Non-pigmented ciliary epithelial cell (primary cell): ENCODE measurements around the gene AP5S1.
"Not testable (repeated sequence)": the region's sequence is repeated elsewhere in the genome, so short reads cannot be mapped to it uniquely, and the experiment has no call there.

Experiments
- DNase-seq: peaks from one replicate; pipeline ENCODE4 v3.0.0-alpha.2; 2010; ENCODE audit warnings: low read depth

Gene AP5S1

DNA sequence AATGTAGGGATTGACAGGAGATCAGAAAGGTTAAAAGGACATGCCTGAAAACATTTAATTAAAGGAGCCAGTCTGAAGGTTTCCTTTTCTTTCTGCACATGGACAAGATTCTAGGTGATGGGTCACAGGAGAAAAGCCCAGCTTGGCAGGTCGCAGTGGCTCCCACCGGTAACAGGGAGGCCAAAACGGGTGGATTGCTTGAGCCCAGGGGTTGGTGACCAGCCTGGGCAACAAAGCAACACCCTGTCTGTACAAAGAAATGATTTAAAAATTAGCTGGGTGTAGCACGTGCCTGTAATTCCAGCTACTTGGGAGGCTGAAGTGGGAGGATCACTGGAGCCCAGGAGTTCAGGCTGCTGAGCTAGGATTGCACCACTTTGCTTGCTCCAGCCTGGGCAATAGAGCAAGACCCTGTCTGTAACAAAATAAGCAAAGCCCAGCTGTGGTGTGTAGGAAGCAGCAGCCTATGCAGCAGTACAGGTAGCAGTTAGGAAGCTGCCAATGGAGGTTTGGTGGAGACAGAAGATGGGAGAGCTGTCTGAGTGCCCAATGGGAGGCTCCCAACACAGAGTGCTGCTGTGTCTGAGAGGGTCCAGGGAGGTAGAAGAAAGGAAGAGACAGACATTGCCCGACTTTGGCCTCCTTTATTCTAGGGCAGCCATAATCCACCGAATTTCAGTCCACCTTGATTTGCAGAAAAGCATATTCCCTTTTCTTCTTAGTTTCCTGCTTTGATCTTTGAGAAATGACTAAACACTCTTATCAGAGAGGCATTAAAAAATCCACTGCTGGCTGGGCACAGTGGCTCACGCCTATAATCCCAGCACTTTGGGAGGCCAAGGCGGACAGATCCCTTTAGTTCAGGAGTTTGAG lies 7.1 kb upstream of the AP5S1 start:
- no peak for DNase-seq

DNA sequence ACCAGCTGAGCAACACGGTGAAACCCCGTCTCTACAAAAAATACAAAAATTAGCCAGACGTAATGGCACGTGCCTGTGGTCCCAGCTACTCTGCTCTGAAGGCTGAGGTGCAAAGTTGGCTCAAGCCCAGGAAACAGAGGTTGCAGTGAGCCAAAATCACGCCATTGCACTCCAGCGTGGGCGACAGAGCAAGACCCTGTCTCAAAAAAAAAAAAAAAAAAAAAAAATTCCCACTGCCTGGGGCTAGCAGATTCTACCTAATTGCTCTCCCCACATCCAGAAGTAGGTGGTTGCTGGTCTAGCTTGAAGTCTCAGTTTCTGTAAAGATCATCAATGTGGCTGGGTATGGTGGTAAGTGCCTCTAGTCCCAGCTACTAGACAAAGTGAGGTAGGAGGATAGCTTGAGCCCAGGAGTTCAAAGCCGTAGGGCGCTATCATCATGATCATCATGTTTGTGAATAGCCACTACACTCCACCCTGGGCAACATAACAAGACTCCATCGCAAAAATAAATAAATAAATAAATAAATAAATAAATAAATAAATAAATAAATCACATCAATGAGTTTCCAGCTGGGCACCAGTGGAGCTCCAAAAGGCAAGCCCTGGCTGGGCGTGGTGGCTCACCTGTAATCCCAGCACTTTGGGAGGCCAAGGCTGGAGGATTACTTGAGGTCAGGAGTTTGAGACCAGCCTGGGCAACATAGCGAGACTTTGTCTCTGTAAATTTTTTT lies 6.3 kb upstream of the AP5S1 start:
- DNase-seq = no peak

DNA sequence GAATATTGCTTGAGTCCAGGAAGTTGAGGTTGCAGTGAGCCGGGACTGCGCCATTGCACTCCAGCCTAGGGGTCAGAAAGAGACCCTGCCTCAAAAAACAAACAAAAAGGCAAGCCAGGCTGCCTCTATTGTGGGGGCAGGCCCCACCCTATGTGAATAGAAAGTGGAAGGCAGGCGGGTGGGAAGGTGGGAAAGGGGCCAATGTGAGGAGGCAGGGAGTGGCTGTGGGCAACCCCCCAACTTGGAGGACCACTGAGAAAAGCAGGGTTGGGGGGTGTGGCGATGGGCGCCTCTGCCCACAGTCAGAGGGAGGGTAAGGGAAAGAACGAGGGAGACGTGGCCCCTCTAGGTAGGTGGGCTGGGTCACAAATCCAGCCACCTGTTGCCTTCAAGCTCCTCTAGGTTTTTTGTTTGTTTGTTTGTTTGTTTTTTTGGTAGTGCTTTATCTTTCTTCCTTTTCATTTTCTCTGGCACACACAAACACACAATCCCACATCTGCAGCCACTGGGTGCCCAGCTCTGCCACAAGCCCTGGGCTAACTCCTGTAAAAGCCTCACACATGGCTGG lies 5.3 kb upstream of the AP5S1 start:
- no peak for DNase-seq

DNA sequence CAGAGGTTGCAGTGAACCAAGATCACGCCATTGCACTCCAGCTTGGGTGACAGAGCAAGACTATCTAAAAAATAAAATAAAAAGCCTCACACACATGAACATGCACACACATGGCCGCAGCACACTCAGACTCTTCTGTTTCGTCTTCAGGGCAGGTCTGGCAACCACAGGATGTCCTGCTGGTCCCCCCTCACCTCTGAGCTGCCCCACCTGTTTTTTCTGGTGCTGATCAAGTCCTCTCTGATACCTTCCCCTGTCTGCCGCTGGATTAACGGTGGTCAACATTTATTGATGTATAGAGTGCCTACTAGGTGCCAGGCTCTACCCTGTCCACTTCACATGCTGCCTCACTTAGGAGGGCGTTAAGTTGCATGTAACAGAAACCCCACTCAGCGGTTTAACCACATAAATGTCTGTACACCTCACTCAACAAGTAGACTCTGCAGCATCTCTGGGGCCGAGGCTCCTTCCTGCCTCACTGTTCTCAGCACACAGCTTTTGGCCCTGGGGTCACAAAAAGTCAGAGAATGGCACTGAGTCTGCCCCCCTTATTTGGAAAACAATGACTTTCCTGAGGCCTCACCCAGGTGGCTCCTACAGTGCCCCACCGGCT lies 4.5 kb upstream of the AP5S1 start:
- DNase-seq = no peak

DNA sequence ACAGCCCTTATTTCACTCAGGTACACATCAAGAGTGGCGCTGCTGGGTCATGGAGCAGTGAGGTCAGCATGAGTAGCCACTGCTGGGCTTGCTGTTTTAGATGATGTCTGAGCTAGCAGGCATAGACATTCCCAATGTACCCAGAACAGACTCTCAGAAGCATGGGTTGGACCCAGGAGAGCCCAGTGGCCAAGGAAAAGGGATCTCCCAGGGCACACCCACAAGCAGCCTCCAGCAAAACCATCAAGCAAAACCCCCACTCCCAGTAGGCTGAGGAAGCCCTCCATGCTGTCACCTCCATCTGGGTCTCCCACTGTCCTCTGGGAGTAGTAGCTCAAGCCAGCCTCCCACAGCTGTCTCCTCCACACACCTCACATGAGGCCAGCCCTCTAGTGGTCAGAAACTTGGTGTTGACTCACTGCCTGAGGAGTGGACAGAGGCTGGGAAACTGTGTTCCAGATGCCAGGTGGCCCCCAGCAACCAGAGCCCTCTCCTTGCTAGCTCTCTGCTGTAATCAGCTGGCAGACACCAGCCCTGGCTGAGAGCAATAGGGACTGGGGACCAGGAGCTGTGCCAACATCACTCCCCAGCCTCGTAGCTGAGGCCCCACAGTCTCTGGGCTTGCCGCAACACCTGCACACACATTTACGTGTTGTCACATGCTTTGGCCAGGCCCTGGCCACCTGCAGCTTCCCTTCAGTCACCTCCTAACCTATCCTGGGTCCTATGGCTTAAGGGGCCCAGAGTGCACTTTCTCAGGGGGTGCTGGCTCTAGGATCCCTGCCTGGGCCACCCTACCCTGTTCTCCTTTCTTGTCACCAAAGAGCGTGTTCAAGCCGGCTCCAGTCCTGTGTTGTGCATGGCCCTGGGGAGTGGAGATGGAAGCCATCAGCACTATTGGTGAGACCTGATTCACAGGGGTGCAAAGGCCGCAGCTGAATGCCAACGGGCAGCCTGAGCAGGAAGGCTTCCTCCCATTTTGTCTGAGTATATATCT lies 1.9 kb upstream of the AP5S1 start:
- no peak for DNase-seq

DNA sequence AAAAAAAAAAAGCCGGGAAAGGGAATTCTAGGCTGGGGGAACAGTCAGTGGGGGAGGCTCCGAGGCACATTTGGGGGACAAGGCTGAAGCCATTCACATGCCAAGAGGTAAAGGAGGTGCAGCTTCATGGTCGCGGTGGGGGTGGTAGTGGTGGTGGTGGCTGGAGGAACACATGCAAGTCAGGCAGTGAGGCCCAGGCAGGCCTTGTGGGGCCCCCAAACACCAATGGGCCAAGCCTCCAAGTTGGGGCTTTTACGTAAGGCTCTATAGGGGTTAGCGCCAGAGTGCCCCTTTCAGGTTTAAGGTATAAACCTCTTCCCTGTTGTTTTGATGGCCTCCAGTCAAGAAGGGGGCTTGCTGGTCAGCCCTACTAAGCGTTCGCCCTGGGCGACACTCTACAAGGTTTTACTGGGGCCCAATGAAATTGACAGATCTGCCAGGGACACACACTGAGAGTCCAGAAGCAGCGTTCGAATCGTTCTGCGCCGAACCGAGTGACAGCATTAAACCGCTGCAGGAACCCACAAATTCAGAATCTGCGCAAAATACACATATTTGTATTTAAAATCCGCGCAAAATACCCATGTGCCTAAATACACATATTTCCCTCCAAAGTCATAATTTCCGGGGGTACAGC lies 818 bp upstream of the AP5S1 start:
- no peak for DNase-seq

DNA sequence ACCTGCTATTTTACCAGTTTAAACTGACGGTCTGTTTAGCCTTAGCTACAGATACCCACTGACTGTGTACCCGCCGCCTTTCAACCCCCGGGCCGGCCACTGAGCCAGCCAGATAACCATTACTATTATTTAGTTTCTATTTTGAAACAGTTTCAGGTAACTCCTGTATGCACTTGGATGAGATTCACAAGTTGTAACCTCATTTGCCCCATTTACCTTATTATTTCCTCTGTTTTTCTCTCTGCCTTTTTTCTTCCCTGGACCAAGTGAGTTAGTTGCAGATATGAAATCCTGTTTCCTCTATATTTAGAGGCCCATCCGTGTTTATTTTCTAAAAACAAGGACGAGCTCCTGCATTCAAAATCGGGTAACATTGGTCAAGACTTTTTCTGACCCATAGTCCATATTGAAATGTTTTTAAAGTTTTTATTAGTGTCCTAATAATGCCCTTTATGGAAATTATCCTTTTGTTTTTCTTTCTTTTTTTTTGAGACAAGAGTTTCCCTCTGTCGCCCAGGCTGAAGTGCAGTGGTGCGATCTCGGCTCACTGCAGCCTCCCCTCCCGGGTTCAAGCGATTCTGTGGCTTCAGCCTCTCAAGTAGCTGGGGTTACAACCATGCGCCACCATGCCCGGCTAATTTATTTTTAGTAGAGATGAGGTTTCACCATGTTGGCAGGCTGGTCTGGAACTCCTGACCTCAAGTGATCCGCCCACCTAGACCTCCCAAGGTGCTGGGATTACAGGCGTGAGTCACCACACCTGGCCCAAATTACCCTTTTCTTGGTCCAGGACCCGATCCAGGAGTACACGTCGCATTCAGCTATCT lies 767 bp downstream of the AP5S1 start:
- DNase-seq = no peak

DNA sequence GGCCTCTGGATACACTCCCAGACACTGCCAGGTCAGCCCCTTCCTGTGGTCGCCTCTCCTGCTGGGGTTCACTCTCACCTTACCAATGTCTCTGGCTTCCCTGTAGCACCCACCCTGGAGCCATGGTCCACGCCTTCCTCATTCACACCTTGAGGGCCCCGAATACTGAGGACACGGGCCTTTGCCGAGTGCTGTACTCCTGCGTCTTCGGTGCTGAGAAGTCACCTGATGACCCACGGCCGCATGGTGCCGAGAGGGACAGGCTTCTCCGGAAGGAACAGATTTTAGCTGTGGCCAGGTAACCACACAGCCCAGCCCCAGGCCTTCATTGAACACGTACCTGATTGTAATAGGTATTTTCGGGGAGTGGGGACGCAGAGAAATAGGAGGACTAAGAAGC lies 1.6 kb downstream of the AP5S1 start:
- DNase-seq = no peak

DNA sequence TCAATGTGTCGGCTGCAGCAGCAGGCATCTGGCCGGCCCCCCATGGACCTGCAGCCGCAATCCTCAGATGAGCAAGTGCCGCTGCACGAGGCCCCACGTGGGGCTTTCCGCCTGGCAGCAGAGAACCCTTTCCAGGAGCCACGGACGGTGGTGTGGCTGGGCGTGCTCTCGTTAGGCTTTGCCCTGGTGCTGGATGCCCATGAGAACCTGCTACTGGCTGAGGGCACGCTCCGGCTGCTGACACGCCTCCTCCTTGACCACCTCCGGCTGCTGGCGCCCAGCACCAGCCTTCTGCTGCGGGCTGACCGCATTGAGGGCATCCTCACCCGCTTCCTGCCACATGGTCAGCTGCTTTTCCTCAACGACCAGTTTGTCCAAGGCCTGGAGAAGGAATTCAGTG lies 3.5 kb downstream of the AP5S1 start:
- DNase-seq = no peak

DNA sequence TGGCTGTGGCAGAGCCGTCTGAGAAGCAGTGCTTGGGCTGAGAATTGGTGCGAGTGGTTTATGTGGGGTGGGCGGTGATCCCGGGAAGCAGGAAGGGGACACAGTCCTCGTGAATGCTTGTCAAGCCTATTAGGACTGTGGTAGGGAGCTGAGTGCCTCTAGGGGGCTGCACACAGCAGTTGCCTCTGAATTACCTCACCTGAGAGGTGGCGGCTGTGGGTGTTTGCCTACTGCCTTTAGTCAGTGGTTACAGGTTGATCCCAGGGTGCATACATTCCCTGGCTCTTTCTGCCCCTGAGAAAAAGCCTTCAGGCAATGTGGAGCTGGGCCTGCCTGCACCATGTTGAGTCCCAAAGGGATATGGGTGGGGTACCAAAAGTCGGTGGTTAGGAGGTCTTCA lies 5.2 kb downstream of the AP5S1 start:
- no peak for DNase-seq

DNA sequence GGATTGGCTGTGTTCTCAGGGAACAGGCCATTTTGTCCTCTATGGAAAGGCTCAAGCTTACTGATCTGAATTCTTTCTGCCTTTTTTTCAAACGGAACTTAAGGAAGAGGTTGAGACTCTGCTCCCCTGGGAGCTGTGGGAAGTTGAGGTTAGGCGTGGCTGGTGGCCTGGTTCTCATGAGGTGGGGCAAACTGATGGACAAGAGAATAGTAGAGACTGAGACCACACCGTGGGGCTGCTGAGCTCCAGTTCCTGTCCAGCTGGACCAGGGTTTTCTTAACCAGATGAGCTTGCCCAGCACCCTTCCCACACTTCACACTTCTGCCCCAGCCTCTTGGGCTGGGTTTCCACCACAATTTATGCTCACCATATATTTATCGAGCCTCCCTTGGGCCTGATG lies 6.1 kb downstream of the AP5S1 start:
- no peak for DNase-seq

DNA sequence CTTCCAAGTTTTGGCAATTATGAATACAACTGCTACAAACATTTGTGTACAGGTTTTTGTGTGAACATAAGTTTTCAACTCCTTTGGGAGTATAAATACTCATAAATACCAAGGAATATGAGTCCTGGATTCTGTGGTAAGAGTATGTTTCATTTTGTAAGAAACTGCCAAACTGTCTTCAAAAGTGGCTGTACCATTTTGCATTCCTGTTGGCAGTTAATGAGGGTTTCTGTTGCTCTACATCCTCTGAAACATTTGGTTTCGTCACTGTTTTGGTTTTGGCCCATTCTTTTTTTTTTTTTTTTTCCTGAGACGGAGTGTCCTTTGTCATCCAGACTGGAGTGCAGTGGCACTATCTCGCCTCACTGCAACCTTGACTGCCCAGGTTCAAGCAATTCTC lies 8.5 kb downstream of the AP5S1 start:
- DNase-seq = no peak

DNA sequence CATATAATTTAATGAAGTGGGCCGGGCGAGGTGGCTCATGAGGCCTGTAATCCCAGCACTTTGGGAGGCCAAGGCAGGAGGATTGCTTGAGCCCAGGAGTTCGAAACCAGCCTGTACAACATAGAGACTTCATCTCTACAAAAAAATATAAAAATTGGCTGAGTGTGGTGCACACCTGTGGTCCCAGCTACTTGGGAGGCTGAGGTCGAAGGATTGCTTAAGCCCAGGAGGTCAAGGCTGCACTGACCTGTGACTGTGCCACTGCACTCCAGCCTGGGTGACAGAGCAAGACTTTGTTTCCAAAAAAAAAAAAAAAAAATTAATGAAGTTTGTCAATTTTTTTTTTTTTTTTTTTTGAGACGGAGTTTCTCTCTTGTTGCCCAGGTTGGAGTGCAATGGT lies 9.5 kb downstream of the AP5S1 start:
- DNase-seq = not testable (repeated sequence)

DNA sequence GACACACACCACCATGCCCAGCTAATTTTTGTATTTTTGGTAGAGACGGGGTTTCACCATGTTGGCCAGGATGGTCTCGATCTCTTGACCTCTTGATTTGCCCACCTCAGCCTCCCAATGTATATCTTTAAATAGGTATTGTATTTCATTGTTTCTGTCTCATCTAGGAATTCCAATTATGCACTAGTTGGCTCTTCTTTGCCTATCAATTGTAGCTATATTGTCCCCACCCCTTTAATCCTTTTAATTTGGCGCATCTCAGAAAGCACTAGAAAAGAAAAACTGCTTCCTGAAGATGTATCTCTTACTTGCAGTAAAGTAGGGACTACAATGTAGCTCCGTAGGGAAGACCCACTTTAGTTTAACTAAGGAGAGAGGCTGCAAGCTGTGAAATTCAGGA lies 15.8 kb downstream of the AP5S1 start:
- no peak for DNase-seq

DNA sequence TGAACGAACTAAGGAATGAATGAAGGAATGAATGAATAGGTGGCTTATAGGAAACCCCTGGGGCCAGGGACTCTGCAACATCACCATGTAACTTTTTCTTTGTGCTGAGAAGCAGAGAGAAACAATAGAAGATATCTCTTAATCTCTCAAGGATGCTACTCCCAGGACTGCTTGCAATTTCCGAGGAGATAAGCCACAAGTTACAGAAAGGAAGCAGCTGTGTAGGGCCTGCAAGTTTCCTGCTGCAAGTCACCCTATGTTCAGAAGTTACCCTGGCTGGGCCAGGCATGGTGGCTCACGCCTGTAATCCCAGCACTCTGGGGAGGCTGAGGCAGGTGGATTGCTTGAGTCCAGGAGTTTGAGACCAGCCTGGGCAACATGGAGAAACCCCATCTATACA lies 19.0 kb downstream of the AP5S1 start:
- DNase-seq = no peak

DNA sequence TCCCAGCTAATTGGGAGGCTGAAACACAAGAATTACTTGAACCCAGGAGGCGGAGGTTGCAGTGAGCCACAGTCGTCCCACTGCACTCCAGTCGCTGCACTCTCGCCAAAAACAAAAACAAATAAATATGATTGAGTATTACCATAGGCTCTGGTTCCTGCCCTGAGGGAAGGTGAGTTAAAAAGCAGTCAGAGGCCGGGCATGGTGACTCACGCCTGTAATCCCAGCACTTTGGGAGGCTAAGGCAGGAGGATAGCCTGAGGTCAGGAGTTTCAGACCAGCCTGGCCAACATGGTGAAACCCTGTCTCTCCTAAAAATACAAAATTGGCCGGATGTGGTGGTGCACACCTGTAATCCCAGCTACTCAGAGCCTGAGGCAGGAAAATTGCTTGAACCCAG lies 19.9 kb downstream of the AP5S1 start:
- not testable (repeated sequence) for DNase-seq

DNA sequence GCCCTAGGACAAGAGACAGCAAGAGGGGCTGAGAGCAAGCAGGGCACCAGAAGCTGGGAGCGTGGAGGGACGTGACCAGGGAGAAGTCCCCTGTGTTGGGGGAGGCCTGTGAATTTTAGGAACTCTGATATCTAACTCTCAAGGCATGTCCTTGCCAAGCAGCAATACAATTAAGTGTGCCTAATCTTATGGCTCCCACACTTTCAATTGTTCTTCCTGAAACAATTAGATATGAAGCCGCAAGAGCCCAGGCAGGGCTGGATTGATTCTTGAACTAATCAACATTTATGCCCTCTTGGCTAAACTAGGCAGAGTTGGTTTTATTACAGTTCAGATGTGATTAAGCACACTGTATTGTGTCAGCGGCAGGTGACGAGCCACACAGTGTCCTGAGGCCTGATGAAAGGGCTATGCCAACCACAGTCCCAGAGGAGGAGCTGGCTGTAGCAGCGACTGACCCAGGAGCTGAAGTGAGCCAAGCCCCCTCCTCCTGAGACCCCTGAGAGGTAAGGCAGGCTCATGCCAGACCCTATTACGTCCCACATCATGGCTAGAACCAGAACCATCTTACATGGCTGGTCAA lies 22.1 kb downstream of the AP5S1 start:
- DNase-seq = no peak

DNA sequence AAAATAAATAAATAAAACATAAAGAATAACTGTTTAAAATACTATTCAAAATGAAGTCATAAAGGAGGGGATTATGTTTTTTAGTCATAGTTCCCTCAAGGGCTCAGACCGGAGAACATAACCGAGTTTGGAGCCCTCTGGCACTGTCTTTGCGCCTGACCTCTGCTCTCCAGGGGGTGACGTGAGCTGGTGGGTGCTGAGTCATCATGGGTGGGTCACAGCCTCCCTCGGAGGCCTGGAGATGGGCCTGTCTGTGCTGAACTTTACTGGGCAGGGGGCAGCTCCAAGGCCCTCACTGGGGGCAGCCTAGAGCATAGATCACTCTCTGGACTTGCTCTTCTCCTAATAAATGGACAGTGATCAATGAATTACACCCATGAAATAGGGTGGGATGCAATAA lies 23.1 kb downstream of the AP5S1 start:
- no peak for DNase-seq

DNA sequence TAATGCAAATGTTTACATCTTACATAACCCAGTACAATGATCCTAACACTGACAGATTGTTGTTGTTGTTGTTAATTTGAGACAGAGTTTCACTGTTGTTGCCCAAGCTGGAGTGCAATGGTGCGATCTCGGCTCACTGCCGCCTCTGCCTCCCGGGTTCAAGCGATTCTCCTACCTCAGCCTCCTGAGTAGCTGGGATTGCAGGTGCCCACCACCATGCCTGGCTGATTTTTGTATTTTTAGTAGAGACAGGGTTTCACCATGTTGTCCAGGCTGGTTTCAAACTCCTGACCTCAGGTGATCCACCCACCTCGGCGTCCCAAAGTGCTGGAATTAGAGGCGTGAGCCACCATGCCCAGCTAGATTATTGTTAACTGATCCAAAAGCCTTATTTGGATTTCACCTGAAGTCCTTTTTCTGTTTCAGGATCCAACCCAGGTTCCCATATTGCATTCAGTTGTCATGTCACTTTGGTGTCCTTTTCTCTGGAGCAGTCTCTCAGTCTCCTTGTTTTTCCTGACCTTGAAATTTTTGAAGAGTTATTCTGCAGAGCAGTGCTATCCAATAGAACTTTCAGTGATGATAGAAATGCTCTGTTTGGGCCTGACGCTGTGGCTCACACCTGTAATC lies 23.8 kb downstream of the AP5S1 start:
- not testable (repeated sequence) for DNase-seq
